ENCODE data around the gene ARSA. TPM values are rescaled to one million over a fixed set of nuclear protein-coding genes. Genes with fewer than 3 reads are reported as not detected.
A peak's percentile ranks its signal among the peaks of the same experiment; 100 is the strongest.

Gene ARSA
- total RNA-seq, 1 donor from 2014 or later = 19.1 TPM

GRCh38 chr22:50595189-50595588, 32.8 kb downstream of the ARSA start:
- intact Hi-C loops (cut with DNase I) = no loop called here
- DNase-seq (no peak), ATAC-seq (ENCODE audit: poor library complexity) (no peak)

- ATAC-seq (ENCODE audit: poor library complexity) (no peak), DNase-seq (no peak)
- intact Hi-C loops (cut with DNase I) = no loop called here
Measured at GRCh38 chr22:50587407-50587806, 40.5 kb downstream of the ARSA start.

- intact Hi-C loops (cut with DNase I) = no loop called here
- no peak for ATAC-seq (ENCODE audit: poor library complexity)
- DNase-seq = no peak
Measured at GRCh38 chr22:50586416-50586815, 41.5 kb downstream of the ARSA start.

GRCh38 chr22:50585781-50586180, 42.2 kb downstream of the ARSA start:
- ATAC-seq (ENCODE audit: poor library complexity) (no peak), DNase-seq (no peak)
- intact Hi-C loops (cut with DNase I) = no loop called here

GRCh38 chr22:50585238-50585637, 42.7 kb downstream of the ARSA start:
- intact Hi-C loops (cut with DNase I) = no loop called here
- DNase-seq (no peak), ATAC-seq (ENCODE audit: poor library complexity) (no peak)

GRCh38 chr22:50584106-50585096, 43.6 kb downstream of the ARSA start:
- intact Hi-C loops (cut with DNase I) = loop anchor here (5.0 kb wide), 1 partner anchor 48 kb away; no protein-coding TSS in a partner anchor
- ATAC-seq (ENCODE audit: poor library complexity) = no peak
- peak; percentile 8 for DNase-seq

- DNase-seq (peak; percentile 28), ATAC-seq (ENCODE audit: poor library complexity) (peak; percentile 28)
- intact Hi-C loops (cut with DNase I) = loop anchor here (5.0 kb wide), 1 partner anchor 49 kb away; no protein-coding TSS in a partner anchor
Measured at GRCh38 chr22:50583294-50583861, 44.6 kb downstream of the ARSA start.

- DNase-seq (peak; percentile 99), ATAC-seq (ENCODE audit: poor library complexity) (peak; percentile 95)
- intact Hi-C loops (cut with DNase I) = loop anchor here (5.0 kb wide), 1 partner anchor 50 kb away; no protein-coding TSS in a partner anchor
Measured at GRCh38 chr22:50582493-50583293, 45.3 kb downstream of the ARSA start, which contains the start of gene CHKB. CHKB (minus strand) TSS chr22:50582849; CDS start chr22:50582781, 68 bp downstream.

DNA sequence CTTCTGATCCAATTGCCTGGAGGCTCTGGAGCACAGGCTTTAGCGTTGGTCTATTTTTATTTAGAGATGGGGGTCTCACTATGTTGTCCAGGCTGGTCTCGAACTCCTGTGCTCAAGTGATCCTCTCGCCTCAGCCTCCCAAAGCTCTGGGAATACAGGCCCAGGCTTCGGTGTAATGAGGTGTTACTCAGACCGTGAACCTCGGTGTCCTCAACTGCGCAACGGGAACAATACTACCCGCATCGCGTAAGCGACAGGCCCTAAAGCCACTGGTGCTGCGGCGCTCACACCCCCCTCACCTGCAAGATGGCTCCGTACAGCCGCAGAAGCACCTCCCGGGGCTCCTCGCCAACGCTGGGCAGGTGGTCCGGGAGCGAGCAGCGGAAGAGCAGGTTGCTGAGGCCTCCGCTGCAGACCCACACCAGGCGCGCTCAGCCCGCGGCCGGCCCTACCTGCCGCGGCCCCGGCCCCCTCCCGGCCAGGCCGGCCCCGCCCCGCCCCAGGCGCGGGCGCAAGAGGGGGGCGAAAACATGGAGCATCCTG, 45.9 kb downstream of the ARSA start:
- intact Hi-C loops (cut with DNase I) = loop anchor here (5.0 kb wide), 1 partner anchor 50 kb away; no protein-coding TSS in a partner anchor
- ATAC-seq (ENCODE audit: poor library complexity) (no peak), DNase-seq (no peak)

DNA sequence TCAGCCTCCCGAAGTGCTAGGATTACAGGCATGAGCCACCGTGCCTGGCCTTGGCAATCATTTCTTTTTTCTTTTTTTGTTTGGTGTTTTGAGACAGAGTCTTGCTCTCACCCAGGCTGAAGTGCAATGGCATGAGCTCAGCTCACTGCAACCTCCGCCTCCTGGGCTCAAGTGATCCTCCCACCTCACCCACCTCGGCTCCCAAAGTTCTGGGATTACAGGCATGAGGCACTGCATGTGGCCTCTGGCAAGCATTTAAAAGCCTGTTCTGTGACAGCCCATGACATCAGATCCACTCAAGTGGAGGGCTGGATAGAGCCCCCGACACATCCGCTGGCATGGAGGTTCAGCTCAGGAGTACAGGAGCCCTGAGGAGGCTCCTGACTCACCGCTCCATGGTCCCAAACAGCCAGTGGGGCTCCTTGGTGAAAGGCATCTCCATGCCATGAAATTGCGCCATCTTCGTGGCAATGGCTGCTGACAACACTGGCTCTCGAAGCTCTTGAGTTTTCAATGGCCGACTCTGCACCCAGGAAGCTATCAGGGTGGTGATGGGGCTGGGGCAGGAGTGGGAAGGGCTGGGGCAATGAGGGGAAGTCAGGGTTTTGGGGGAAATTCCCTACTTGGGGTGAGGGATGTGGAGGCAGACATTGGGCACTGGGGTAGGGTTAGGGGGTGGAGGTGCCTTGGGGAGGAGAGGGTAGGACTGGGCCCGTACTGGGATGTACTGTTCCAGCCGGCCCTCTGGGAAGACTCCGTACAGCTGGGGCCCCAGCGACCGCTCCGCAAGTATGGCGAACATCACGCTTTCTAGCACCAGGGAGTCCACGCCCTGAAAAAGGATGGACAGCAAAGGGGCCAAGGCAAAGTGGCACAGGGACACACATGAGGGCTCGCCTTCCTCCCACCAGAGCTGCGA, 46.7 kb downstream of the ARSA start:
- intact Hi-C loops (cut with DNase I) = loop anchor here (5.0 kb wide), 1 partner anchor 51 kb away; no protein-coding TSS in a partner anchor
- DNase-seq = peak; percentile 41
- no peak for ATAC-seq (ENCODE audit: poor library complexity)

GRCh38 chr22:50579752-50580151, 48.2 kb downstream of the ARSA start:
- DNase-seq (peak; percentile 3), ATAC-seq (ENCODE audit: poor library complexity) (no peak)
- intact Hi-C loops (cut with DNase I) = loop anchor here (5.0 kb wide), 2 partner anchors 43 to 53 kb away; no protein-coding TSS in a partner anchor

- peak; percentile 37 for DNase-seq
- ATAC-seq (ENCODE audit: poor library complexity) = no peak
- intact Hi-C loops (cut with DNase I) = loop anchor here (5.0 kb wide), 1 partner anchor 43 kb away; no protein-coding TSS in a partner anchor
Measured at GRCh38 chr22:50578776-50579310, 49.1 kb downstream of the ARSA start.

DNA sequence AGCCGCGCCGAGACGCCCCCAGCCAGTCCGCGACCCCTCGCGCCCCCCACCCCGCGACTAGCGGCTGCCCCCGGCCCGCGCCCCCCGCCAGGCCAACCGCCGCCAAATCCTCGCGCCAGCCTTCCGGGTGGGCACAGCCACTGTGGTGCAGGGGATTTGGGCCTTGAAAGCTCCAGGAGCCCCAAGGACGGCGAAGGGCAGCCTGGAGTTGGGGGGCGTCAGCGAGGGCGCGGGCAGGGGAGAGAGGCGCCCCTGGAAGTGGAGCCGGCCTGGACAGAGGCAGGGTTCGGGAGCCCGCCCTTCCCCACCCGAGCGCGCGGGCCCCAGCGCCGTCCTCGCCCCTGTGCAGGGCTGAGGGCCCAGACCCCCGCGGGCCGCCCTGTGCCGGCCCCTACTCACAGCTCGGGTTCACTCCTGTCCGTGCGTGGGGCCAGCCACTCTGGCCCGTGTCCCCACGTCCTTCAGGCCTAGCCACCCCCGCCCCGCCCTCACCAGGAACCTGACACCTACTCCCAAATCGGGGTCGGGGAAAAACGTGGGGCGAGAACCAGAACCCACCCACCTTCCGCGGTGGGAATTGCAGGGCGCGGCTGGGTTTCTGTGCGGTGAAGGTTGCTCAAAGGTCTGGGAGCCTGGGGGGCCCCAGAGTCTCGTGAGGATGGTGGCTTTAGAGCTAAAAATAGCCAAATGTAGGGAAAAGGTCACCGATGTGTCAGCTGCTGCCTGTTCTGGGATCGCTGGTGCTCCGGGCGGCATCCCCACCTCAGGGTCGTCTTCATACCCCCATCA, 49.8 kb downstream of the ARSA start, which contains the start of gene CPT1B:
Gene CPT1B, minus strand, starts transcription at position 441 of the 789 bp plus-strand sequence. CDS start 512 bp downstream, outside the sequence.
- ATAC-seq (ENCODE audit: poor library complexity) (peak; percentile 36), DNase-seq (peak; percentile 77)
- intact Hi-C loops (cut with DNase I) = loop anchor here (5.0 kb wide), 1 partner anchor 44 kb away; no protein-coding TSS in a partner anchor

- intact Hi-C loops (cut with DNase I) = loop anchor here (5.0 kb wide), 1 partner anchor 45 kb away; no protein-coding TSS in a partner anchor
- ATAC-seq (ENCODE audit: poor library complexity) (no peak), DNase-seq (no peak)
Measured at GRCh38 chr22:50577697-50577986, 50.3 kb downstream of the ARSA start.

DNA sequence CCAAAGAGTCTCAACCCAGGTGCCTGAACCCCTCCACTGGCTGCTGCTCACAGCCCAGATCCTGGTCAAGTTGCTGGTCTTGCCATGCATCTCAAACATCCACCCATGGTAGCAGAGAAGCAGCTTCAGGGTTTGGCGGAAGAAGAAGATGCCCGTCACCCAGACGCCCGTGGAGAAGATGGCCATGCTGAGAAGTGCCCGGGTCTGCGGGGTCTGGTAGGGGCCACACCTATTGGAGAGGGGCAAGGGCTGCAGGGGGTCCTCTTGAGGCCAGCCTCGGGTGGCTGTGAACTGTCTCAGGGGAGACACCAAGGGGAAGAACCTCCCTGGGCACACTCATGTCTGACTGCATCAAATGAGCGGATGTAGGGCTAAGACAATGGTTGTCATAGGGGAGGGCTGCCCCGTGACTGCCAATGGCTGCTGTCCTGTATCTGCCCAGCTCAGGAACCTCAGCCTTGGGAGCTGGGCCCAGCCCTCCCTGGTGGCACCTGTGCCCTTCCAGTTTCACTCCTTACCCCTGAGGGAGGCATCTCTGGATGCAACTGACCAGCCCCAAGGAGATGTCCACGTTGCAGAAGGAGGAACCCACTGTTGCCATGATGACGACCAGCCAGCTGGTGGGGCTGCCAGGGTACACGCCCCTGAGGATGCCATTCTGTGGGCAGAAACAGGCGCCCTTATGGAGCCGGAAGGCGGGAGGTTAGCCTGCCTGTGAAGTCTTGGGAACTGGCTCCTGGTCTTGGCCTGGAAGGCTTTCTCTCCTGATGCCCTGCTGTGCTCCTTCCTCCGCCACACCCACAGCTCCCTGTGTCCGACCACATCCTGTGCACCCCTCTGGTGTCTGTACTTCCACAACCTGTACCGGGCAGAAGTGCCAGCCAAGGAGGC, 50.9 kb downstream of the ARSA start:
- ATAC-seq (ENCODE audit: poor library complexity) (no peak), DNase-seq (peak; percentile 41)
- intact Hi-C loops (cut with DNase I) = loop anchor here (5.0 kb wide), 1 partner anchor 45 kb away; no protein-coding TSS in a partner anchor
